Measurements from ENCODE around the gene CFAP73.

Gene CFAP73

GRCh38 chr12:113190761-113191160, 41.2 kb downstream of the CFAP73 start:
- FAIRE-seq (peak; percentile 61), DNase-seq (ENCODE audit: insufficient read length, low spot score) (peak; percentile 54)
- no peak for TF ChIP-seq POLR2A (IDR thresholded peaks at IDR 0.05; ENCODE audit: low read depth, low read length)

GRCh38 chr12:113191227-113191626, 41.7 kb downstream of the CFAP73 start:
- no peak for DNase-seq (ENCODE audit: insufficient read length, low spot score)
- no peak for FAIRE-seq
- no peak for TF ChIP-seq POLR2A (IDR thresholded peaks at IDR 0.05; ENCODE audit: low read depth, low read length)

- TF ChIP-seq POLR2A (IDR thresholded peaks at IDR 0.05; ENCODE audit: low read depth, low read length): no peak
- DNase-seq (ENCODE audit: insufficient read length, low spot score) (peak; percentile 49), FAIRE-seq (no peak)
Measured at GRCh38 chr12:113194971-113195391, 45.5 kb downstream of the CFAP73 start.

GRCh38 chr12:113195598-113195997, 46.1 kb downstream of the CFAP73 start:
- FAIRE-seq (no peak), DNase-seq (ENCODE audit: insufficient read length, low spot score) (no peak)
- no peak for TF ChIP-seq POLR2A (IDR thresholded peaks at IDR 0.05; ENCODE audit: low read depth, low read length)

DNA sequence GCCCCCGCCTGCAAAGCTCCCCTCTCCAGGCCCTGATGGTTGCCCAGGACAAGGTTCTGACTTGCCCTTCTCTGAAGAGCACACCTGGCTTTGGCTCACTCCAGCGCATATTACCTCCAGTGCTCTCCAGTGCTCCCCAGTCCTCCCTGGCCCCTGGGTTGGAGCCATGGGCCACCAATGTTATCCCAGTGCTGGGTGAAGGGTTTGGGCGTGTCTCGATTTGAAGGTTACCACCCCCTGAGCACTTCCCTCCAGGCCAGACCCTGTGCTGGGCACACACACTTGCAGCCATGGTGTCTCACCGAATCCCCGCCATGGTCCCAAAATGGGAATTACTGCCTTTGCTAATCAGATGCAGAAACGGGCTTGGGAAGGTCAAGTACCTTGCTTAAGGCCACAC, 47.1 kb downstream of the CFAP73 start:
- FAIRE-seq: no peak

DNA sequence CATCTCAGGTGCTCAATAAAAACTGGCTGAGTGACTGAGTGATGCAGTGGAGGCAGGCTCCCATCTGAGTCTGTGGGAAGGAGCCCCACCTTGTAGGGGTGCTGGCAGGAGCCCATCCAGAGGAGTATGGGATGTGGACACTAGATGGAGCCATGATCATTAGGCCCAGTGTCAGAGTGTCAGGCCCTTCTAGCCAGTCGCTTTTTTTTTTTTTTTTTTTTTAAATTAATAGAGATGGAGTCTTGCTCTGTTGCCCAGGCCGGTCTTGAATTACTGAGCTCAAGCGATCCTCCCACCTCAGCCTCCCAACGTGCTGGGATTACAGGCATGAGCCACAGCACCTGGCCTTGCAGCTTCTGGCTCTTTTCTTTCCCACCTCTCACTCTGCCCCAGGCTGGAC, 47.5 kb downstream of the CFAP73 start:
- no peak for TF ChIP-seq POLR2A (IDR thresholded peaks at IDR 0.05; ENCODE audit: low read depth, low read length)
- no peak for FAIRE-seq

More for the DNA sequence above, 47.1 kb downstream of the CFAP73 start:
- DNase-seq (ENCODE audit: insufficient read length, low spot score): no peak
- TF ChIP-seq POLR2A (IDR thresholded peaks at IDR 0.05; ENCODE audit: low read depth, low read length): no peak

GRCh38 chr12:113197518-113198077, 48.1 kb downstream of the CFAP73 start:
- DNase-seq (ENCODE audit: insufficient read length, low spot score) (no peak), FAIRE-seq (no peak)
- no peak for TF ChIP-seq POLR2A (IDR thresholded peaks at IDR 0.05; ENCODE audit: low read depth, low read length)

More for the DNA sequence above, 47.5 kb downstream of the CFAP73 start:
- peak; percentile 58 for DNase-seq (ENCODE audit: insufficient read length, low spot score)

- TF ChIP-seq POLR2A (IDR thresholded peaks at IDR 0.05; ENCODE audit: low read depth, low read length): no peak
- FAIRE-seq: no peak
Measured at GRCh38 chr12:113198296-113198695, 48.8 kb downstream of the CFAP73 start.

GRCh38 chr12:113200021-113200797, 50.7 kb downstream of the CFAP73 start:
- DNase-seq (ENCODE audit: insufficient read length, low spot score) (no peak), FAIRE-seq (no peak)
- TF ChIP-seq POLR2A (IDR thresholded peaks at IDR 0.05; ENCODE audit: low read depth, low read length): no peak

More at GRCh38 chr12:113198296-113198695, 48.8 kb downstream of the CFAP73 start:
- no peak for DNase-seq (ENCODE audit: insufficient read length, low spot score)

GRCh38 chr12:113201187-113202177, 52.0 kb downstream of the CFAP73 start:
- TF ChIP-seq POLR2A (IDR thresholded peaks at IDR 0.05; ENCODE audit: low read depth, low read length): no peak
- FAIRE-seq: no peak
- no peak for DNase-seq (ENCODE audit: insufficient read length, low spot score)

- no peak for DNase-seq (ENCODE audit: insufficient read length, low spot score)
- FAIRE-seq: no peak
- no peak for TF ChIP-seq POLR2A (IDR thresholded peaks at IDR 0.05; ENCODE audit: low read depth, low read length)
Measured at GRCh38 chr12:113202300-113203075, 53.0 kb downstream of the CFAP73 start.

DNA sequence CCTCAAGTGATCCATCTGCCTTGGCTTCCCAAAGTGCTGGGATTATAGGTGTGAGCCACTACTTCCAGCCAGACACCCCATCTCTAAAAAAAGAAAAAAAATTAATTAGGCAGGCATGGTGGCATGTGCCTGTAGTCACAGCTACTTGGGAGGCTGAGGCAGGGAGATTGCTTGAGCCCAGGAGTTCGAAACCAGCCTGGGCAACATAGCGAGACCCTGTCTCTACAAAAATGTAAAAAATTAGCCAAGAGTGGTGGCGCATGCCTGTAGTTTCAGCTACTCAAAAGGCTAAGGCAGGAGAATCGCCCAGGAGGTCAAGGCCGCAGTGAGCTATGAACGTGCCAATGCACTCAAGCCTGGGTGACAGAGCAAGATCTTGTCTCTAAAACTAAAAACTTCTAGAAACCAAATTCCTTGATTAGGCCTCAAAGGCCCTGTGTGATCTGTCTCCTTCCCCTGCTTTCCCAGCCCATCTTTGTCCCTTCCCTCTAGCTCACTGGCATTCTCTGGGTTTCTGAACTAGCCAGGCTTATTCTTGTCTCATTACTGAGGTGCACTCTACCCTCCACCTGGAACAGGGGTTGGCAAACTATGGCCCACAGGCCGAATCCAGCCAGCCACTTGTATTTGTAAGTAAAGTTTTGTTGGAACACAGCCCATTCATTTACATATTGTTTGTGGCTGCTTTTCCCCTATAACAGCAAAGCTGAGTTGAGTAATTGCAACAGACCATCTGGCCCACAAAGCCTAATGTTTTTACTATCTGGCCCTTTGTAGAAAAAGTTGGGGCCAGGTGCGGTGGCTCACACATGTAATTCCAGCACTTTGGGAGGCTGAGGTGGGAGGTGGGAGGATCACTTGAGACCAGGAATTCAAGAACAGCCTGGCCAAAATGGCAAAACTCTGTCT, 54.6 kb downstream of the CFAP73 start:
- no peak for FAIRE-seq
- TF ChIP-seq POLR2A (IDR thresholded peaks at IDR 0.05; ENCODE audit: low read depth, low read length): no peak
- DNase-seq (ENCODE audit: insufficient read length, low spot score): no peak
